Measurements from ENCODE around the gene SESTD1. TPM values are rescaled to one million over a fixed set of nuclear protein-coding genes. Genes with fewer than 3 reads are reported as not detected.

The SESTD1 gene
- polyA plus RNA-seq, 2 of the 4 experiments (the other 2 are of a cell fraction), result 12.6 to 26.0 TPM

- DNase-seq (ENCODE audit: low read depth in 1 of 2, low spot score in 1 of 2) (no peak), FAIRE-seq (no peak), ATAC-seq (no peak)
- Histone ChIP-seq H3K9me3 (no peaks in the 10 kb centered on the region), H3K27ac (no peak overlapping the region), H3K4me3 (no peak overlapping the region), H3K4me1 (no peaks in the 10 kb centered on the region), H3K4me2 (no peak overlapping the region)
- CTCF ChIA-PET, result no interaction called here
- 55% methylated on average over 2 of the region's 2 CpGs for WGBS (ENCODE audit: missing lambda C conversion rate)
- POLR2A ChIA-PET, result no interaction called here
- no peak for TF ChIP-seq ESRRA (IDR thresholded peaks at IDR 0.05; ENCODE audit: borderline replicate concordance, low read length)
- no peak for TF ChIP-seq HEYL (CRISPR knock-in tag; IDR thresholded peaks at IDR 0.05)
- TF ChIP-seq MAZ (IDR thresholded peaks at IDR 0.05; ENCODE audit: borderline replicate concordance, low read depth, low read length), result no peak
- TF ChIP-seq FOSB (CRISPR knock-in tag; IDR thresholded peaks at IDR 0.05), result no peak
- TF ChIP-seq RARB (CRISPR knock-in tag; IDR thresholded peaks at IDR 0.05), result no peak
- no peak for TF ChIP-seq HES2 (IDR thresholded peaks at IDR 0.05)
- no peak for TF ChIP-seq TP53 (CRISPR knock-in tag; IDR thresholded peaks at IDR 0.05)
- TF ChIP-seq JUN (IDR thresholded peaks at IDR 0.05), result no peak
- no peak for TF ChIP-seq CHD2 (IDR thresholded peaks at IDR 0.05; ENCODE audit: low read length, partially characterized antibody)
- TF ChIP-seq ELK1 (IDR thresholded peaks at IDR 0.05; ENCODE audit: low read depth, low read length), result no peak
- TF ChIP-seq RFX5 (IDR thresholded peaks at IDR 0.05), result no peak
- no peak for TF ChIP-seq NFE2L2 (conservative IDR thresholded peaks at IDR 0.05; ENCODE audit: low read length)
- TF ChIP-seq ATOH8 (CRISPR knock-in tag; IDR thresholded peaks at IDR 0.05; ENCODE audit: low read depth), result no peak
- TF ChIP-seq JUNB (IDR thresholded peaks at IDR 0.05), result no peak
- TF ChIP-seq HOXB13 (CRISPR knock-in tag; IDR thresholded peaks at IDR 0.05; ENCODE audit: low read depth), result no peak
- no peak for TF ChIP-seq CTCF (IDR thresholded peaks at IDR 0.05)
- TF ChIP-seq RNF2 (IDR thresholded peaks at IDR 0.05; ENCODE audit: borderline replicate concordance, low read depth), result no peak
- no peak for TF ChIP-seq CEBPB (IDR thresholded peaks at IDR 0.05)
- TF ChIP-seq HOXA7 (CRISPR knock-in tag; IDR thresholded peaks at IDR 0.05), result no peak
Observed at GRCh38 chr2:179082697-179083096, 181.9 kb downstream of the SESTD1 start.

GRCh38 chr2:179081954-179082353 is 182.7 kb downstream of the SESTD1 start:
- TF ChIP-seq CBX2 (IDR thresholded peaks at IDR 0.05; ENCODE audit: borderline replicate concordance, low read depth) (no peak), ZNF302 (CRISPR knock-in tag; IDR thresholded peaks at IDR 0.05) (no peak), HOXB13 (CRISPR knock-in tag; IDR thresholded peaks at IDR 0.05; ENCODE audit: low read depth) (no peak), CHD2 (IDR thresholded peaks at IDR 0.05; ENCODE audit: low read length, partially characterized antibody) (no peak), KDM5A (IDR thresholded peaks at IDR 0.05) (no peak), ZC3H11A (IDR thresholded peaks at IDR 0.05) (no peak), ELK1 (IDR thresholded peaks at IDR 0.05; ENCODE audit: low read depth, low read length) (no peak), HOXB5 (CRISPR knock-in tag; IDR thresholded peaks at IDR 0.05) (no peak), RARB (CRISPR knock-in tag; IDR thresholded peaks at IDR 0.05) (no peak), RCOR1 (IDR thresholded peaks at IDR 0.05; ENCODE audit: low read depth, low read length) (no peak), CTCF (IDR thresholded peaks at IDR 0.05) (no peak)
- Histone ChIP-seq H3K4me2 (no peak overlapping the region), H3K27ac (no peak overlapping the region), H3K4me3 (no peak overlapping the region), H3K4me1 (no peaks in the 10 kb centered on the region), H3K9me3 (no peaks in the 10 kb centered on the region)
- POLR2A ChIA-PET, result no interaction called here
- DNase-seq (ENCODE audit: low read depth in 1 of 2, low spot score in 1 of 2) (no peak), ATAC-seq (no peak), FAIRE-seq (no peak)
- CTCF ChIA-PET, result no interaction called here
